Kidney tubule cell (primary cell): ENCODE data around the gene ANG.

Source experiments
- DNase-seq: peaks from one replicate; pipeline ENCODE4 v3.0.0-alpha.2; 2018; ENCODE audit warnings: low spot score

Gene ANG

GRCh38 chr14:20676072-20676471 is 12.5 kb upstream of the ANG start:
- no peak for DNase-seq

- DNase-seq: peak; percentile 53
These were observed 8.7 kb upstream of the ANG start for GRCh38 chr14:20679907-20680306.

DNA sequence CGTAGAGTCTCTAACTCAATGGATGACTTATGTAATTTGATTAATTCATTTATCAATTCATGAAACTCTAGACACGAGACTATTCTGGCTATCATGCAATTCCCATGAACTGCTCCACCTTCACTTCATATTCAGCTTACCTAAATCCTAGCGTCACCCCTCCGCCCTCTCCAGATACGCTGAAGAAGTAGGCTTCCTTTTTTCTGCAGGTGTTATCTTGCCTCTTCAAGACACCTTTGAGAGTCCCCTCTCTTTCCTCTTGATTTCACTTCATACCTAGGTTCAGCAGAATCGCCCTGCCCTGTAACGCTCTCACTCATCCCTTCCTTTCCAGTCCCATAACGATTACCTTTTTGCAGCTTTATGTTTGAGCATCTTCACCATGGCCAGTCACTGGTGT is 8.2 kb upstream of the ANG start:
- no peak for DNase-seq

DNA sequence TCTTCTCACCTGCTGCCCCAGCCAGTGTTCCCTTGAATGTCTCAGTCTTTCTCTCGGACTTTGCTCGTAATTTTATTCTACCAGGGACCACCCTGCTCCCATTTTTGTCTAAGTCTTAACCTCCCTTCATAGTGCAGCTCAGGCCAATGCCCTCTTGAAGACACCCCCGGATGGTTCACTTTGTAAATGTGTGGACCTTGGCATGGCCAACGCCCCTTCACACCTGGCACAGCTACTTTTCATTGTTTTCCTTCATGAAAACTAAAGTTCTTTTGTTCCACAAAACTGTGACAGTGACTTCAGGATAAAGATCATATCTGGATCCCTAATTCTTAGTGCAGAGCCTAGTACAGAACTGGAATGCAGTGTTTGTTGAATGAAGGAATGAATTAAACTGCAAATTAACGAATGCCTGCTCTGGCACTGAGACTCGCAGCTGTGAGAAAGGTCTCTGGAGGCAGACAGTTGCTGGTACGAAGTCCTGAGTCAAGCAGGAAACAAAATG is 7.7 kb upstream of the ANG start:
- no peak for DNase-seq

- peak; percentile 93 for DNase-seq
These were observed 7.0 kb upstream of the ANG start for GRCh38 chr14:20681348-20682126.

GRCh38 chr14:20682127-20682434 is 6.5 kb upstream of the ANG start:
- DNase-seq: no peak

- peak; percentile 95 for DNase-seq
These were observed 6.0 kb upstream of the ANG start for GRCh38 chr14:20682435-20683124.

- peak; percentile 96 for DNase-seq
These were observed 5.3 kb upstream of the ANG start for GRCh38 chr14:20683125-20683890.

GRCh38 chr14:20683891-20684661 is 4.5 kb upstream of the ANG start, which contains the start of gene RNASE4:
Gene RNASE4 (plus strand): TSS chr14:20684560. CDS start chr14:20699372, 14,812 bp downstream.
- peak; percentile 93 for DNase-seq

DNA sequence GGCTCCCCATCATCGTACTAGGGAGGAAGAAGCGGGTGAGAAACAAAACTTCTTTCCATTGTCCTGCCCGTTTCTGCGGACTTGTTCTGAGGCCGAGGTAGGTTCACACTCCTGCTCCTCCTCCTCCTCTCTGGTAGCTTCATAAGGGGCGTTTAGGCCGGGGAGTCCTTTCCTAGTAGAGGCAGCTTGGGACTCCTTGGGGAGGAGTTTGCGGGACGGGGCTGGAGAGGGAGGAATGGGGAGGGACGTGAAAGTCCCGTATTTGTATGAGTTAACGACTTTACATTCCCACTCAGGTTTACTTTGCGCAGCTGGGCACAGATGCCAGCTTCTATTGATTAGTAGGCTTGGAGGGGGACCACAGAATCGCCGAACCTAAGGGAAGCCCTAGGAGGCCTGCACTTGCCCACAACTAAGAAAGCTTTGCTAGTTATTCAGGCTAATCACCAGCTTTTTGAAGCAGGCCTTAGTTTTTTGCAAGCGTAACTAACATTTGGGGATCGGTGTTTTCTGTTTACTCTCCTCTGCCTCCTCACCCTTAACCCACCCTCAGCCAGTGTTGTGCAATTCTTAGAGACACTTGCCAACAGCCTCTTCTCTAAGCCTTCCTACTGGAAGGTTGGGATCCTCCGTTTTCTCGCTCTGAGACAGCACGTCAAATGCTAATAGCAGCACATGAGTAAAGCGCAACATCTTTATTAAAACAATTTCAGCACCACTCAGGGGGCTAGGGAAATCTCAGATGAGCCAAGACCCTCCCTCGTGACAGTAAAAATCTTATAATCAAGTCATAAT is 3.7 kb upstream of the ANG start:
- DNase-seq: peak; percentile 62

DNA sequence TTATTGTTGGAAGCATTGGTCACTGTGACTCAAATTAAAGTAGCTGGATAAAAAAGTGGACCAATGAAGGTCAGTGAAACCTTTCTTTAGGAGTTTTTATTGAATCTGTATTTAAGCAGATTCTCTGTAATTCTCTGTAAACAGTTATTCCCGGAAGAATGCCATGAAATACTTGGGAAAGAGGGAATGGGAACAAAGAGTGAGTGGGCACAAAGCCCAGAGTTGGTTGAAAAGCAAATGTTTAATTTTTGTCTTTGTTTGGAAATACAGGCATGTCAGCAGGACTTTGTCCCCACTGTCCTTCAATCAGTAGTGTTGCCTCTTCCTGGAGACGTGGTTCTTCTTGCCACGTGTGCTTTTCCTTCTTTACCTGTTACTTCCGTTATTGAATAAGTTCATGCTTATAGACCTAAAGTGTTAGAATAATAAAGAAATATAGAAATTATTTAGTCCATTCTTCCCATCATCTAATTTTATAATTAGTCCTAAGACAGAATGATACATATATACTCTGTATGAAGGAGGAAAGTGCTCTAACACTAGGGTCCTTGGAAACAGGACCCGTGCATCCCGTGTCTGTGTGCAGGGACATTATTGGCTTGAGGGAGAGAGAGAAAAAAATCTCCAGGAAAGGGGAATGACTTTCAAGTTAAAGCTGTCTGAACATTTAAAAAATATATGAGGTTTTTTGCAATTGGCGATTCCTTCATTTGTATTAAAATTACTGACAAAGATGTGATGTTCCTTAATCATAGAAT is 2.0 kb upstream of the ANG start:
- DNase-seq: no peak

DNA sequence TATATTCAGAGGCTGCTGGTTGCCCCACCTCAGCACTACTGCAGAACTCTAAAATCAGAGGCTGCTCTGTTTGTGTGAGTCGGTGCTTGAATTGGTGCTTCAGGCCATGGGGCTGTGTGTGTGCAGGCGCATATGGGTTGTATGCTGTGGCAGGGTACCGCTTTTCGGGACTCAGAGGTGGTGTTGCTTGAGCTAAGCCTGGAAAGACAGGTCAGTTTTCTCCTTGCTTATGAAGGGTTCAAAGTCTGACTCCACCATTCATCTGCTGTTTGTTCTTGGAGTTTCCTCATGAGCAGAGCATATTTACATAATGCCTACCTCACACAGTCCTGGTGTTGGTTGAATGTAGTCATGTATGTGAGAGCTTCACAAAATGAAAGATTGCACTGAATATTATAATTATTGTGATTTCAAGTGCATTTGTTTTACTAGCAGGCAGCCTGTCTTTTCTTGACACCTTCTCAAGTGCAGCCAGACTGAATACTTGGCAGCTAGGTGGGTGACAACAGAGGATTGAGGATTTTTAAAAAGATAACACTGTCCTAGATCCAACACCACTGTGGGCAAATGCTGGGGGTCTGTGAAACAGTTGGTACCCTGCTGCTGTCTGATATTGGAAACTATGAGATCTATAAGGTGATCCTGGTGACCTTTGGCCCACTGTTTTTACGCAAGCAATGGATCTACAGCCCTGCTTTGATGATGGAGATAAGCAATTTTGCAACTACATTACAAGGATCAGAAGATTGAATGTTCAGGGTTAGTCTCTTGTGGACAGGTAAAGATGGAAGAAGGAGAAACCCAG is 1.0 kb upstream of the ANG start:
- no peak for DNase-seq

DNA sequence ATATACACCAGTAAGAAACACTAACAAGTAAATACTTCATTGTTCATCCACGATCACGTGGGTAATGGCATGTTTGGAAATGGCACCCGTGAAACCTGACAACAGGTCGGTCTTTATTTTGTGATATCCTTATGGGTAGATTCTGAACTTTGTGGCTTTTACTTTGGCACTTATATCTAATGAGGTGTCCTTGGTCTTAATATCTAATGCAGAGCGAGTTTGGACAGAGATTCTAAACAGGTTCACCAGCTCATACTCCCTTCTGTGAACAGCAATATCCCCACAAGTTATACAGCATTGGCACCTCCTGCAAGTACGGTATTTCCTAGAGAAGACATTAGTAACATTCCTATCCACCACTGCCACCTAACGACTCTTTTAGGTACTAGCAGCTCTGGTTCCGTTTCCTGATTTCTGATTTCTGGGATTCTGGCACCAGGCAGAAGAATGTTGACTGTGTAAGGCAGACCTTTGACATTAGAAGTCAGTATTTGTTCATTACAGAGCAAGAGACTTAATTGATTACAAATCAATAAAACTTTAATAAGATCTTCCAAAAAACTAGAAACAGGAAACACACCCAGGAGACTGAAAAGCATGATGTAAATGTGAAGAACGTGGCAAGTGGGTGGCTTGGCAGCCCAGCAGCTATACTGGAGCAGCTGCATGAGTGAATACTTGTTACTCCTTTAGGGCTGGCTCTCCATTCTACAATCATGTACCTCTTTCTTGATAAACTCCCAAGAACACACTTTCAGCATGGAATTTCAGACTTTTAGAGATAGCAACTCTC is 2.5 kb downstream of the ANG start:
- DNase-seq: peak; percentile 80

- DNase-seq: peak; percentile 48
These were observed 3.7 kb downstream of the ANG start for GRCh38 chr14:20692116-20692751.

- DNase-seq: no peak
These were observed 8.2 kb downstream of the ANG start for GRCh38 chr14:20696764-20697163.

DNA sequence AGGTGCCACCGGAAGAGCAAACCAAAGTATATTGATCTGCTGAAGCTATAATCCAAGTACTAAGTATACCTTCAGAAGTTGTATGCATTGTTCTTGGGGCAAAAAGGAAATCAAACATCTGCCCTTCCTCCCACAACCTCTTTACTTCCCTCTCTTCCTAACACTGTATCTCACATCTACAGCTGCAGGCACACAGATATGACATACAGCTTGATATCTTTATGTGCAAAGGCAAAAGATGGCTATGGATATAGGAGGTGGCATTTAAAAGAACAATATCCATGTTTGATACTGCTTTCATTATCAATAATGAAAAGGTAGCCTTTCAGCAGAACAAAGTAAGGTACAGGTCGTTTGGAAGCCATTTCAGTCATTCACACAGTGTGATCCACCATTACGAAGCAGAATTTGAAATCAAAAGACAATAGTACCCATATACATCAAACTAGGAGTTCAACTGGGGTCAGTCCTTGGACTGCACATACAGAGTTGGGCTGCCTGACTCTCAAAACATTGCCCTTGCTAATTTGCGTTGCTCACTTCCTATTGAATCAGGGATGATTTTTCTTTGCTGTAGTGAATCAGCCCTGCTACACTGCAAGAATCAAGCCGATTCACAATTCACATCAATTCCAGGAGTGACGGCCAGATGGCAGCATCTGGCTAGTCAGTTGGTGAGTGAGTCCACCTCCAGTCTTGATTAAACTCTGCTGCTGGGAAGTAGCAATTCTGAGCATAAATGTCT is 8.9 kb downstream of the ANG start:
- peak; percentile 80 for DNase-seq

GRCh38 chr14:20698018-20698329 is 9.4 kb downstream of the ANG start:
- no peak for DNase-seq

GRCh38 chr14:20698934-20699333 is 10.4 kb downstream of the ANG start:
- no peak for DNase-seq
